ENCODE results near the gene PTPRM. TPM values are rescaled to one million over a fixed set of nuclear protein-coding genes. Genes with fewer than 3 reads are reported as not detected.
A peak's percentile ranks its signal among the peaks of the same experiment; 100 is the strongest.

The PTPRM gene
- total RNA-seq, 1 experiment from 2014 or later: 11.1 TPM

GRCh38 chr18:7577706-7578105 lies 10.6 kb downstream of the PTPRM start:
- H3K27me3 Mint-ChIP-seq (ENCODE audit: low read depth): no peaks in the 10 kb centered on the region
- peaks cover 34% of the 10 kb centered on the region for H3K4me1 Mint-ChIP-seq
- ATAC-seq: peak; percentile 94
- peak; percentile 74 for DNase-seq (ENCODE audit: low spot score)
- CTCF ChIA-PET: interaction anchor here (0.7 to 1.1 kb wide), 4 partner anchors 10 to 611 kb away, joined by 3 to 9 read pairs (median 4); partner anchors contain the start of gene PTPRM
- H3K27ac Mint-ChIP-seq: peak overlapping the region; percentile 83
- H3K4me3 Mint-ChIP-seq: no peak overlapping the region
- peaks cover 3% of the 10 kb centered on the region for H3K36me3 Mint-ChIP-seq
- peak; percentile 81; the same call in 1 of the 2 replicates for TF ChIP-seq TEAD1 (CRISPR knock-in tag; IDR thresholded peaks at IDR 0.05)
- TF ChIP-seq ZNF396 (CRISPR knock-in tag; IDR thresholded peaks at IDR 0.05; ENCODE audit: borderline replicate concordance): 0 out of 2 replicates have a peak, but pooled peaks have one; percentile 8
- no peak for TF ChIP-seq ZNF317 (CRISPR knock-in tag; IDR thresholded peaks at IDR 0.05; ENCODE audit: borderline replicate concordance, low read depth)
- peaks cover 4% of the 10 kb centered on the region for H3K9me3 Mint-ChIP-seq
- POLR2A ChIA-PET: no interaction called here

- ATAC-seq (no peak), DNase-seq (ENCODE audit: low spot score) (no peak)
- no peak for TF ChIP-seq RORB (CRISPR knock-in tag; IDR thresholded peaks at IDR 0.05)
- TF ChIP-seq ZNF416 (CRISPR knock-in tag; IDR thresholded peaks at IDR 0.05): no peak
- TF ChIP-seq MLX (CRISPR knock-in tag; IDR thresholded peaks at IDR 0.05): no peak
- TF ChIP-seq E2F1 (CRISPR knock-in tag; IDR thresholded peaks at IDR 0.05): no peak
- no peak for TF ChIP-seq GRHL2 (CRISPR knock-in tag; IDR thresholded peaks at IDR 0.05; ENCODE audit: insufficient replicate concordance, severe bottlenecking)
- no peak for TF ChIP-seq ETV6 (CRISPR knock-in tag; IDR thresholded peaks at IDR 0.05)
- TF ChIP-seq FOXP4 (CRISPR knock-in tag; IDR thresholded peaks at IDR 0.05): no peak
- no peak for TF ChIP-seq FOXJ3 (CRISPR knock-in tag; IDR thresholded peaks at IDR 0.05; ENCODE audit: borderline replicate concordance)
- TF ChIP-seq JUN (CRISPR knock-in tag; IDR thresholded peaks at IDR 0.05): no peak
- TF ChIP-seq ZNF138 (CRISPR knock-in tag; conservative IDR thresholded peaks at IDR 0.05): no peak
- no peak for TF ChIP-seq ZNF512 (CRISPR knock-in tag; IDR thresholded peaks at IDR 0.05; ENCODE audit: borderline replicate concordance)
- TF ChIP-seq MXD4 (CRISPR knock-in tag; IDR thresholded peaks at IDR 0.05; ENCODE audit: borderline replicate concordance): no peak
- TF ChIP-seq ZNF671 (CRISPR knock-in tag; IDR thresholded peaks at IDR 0.05): no peak
- no peak for TF ChIP-seq SMAD3 (CRISPR knock-in tag; IDR thresholded peaks at IDR 0.05; ENCODE audit: borderline replicate concordance)
- TF ChIP-seq CREB1 (CRISPR knock-in tag; IDR thresholded peaks at IDR 0.05): no peak
- no peak for TF ChIP-seq AFF4 (CRISPR knock-in tag; IDR thresholded peaks at IDR 0.05; ENCODE audit: borderline replicate concordance)
- no peak for TF ChIP-seq NFE2L1 (CRISPR knock-in tag; IDR thresholded peaks at IDR 0.05)
- no peak for TF ChIP-seq KAT7 (CRISPR knock-in tag; IDR thresholded peaks at IDR 0.05; ENCODE audit: borderline replicate concordance)
- no peak for TF ChIP-seq STAT6 (CRISPR knock-in tag; conservative IDR thresholded peaks at IDR 0.05; ENCODE audit: low read depth)
- no peak for TF ChIP-seq ZNF317 (CRISPR knock-in tag; IDR thresholded peaks at IDR 0.05; ENCODE audit: borderline replicate concordance, low read depth)
- Mint-ChIP-seq H3K4me3 (no peak overlapping the region), H3K9me3 (peaks cover 4% of the 10 kb centered on the region), H3K36me3 (peaks cover 3% of the 10 kb centered on the region), H3K27me3 (ENCODE audit: low read depth) (no peaks in the 10 kb centered on the region), H3K27ac (no peak overlapping the region), H3K4me1 (peaks cover 33% of the 10 kb centered on the region)
- ChIA-PET POLR2A (no interaction called here), CTCF (no interaction called here)
Observed at GRCh38 chr18:7579176-7579917, 12.2 kb downstream of the PTPRM start.
